ENCODE measurements around the gene KCNQ1. TPM values are rescaled to one million over a fixed set of nuclear protein-coding genes. Genes with fewer than 3 reads are reported as not detected.
A peak's percentile ranks its signal among the peaks of the same experiment; 100 is the strongest.

Gene KCNQ1
- total RNA-seq, 4 donors from 2014 or later = 5.6 to 46.8 (median 24.6) TPM

DNA sequence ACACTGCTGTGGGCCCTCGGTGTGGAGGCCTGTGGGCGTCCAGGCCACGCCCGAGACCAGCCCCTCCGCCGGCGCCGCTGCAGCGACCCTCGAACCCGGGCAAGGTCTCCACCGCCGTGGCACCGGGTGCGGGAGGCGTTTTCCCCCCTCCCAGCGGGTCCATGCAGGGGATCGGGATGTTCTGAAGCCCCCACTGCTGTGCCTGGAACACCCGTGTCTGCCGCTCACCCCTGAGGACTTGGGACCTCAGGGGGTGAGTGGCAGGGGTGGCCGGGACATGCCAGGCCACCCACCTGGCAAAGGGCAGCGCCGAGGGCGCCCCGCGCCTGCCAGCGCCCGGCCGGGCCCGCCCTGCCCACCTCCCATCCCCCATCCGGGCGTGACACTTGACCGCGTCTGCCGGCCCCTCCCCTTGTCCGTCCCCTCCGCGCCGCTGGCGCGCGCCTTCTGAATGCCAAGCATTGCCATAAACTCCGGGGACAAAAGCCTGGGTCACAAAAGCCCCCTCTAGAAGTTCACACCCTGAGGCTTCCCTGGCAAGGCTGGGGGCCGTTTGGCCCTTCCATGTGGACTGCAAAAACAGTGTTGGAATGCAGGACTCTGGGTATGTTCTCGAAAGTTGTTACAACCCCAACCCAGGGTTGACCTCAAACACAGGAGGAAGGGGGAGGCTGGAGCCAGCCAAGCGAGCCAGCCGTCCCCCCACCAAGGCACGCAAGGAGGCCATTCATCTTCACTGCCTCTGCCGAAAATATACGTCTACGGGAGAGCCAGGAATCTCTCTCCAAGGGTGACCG is 255.8 kb downstream of the KCNQ1 start:
- Histone ChIP-seq H3K9me3 (no peaks in the 10 kb centered on the region), H3K4me1 (peaks cover 0 to 8% (median 5%) of the 10 kb centered on the region in 4 donors), H3K27ac (peak overlapping the region; percentile 93 to 95 (median 94)), H3K4me3 (peak overlapping the region; percentile 38 to 71 (median 54)), H3K36me3 (no peaks in the 10 kb centered on the region), H3K27me3 (no peaks in the 10 kb centered on the region)
- WGBS, 2 donors (ENCODE audit: low coverage in 1 of 2) = 43% methylated on average over 38 of the region's 52 CpGs; no CpG with 5 or more reads in 1 of the 2 donors
- intact Hi-C loops (cut with DNase I; ENCODE audit: low total_unique reads) (no loop called here), in situ Hi-C loops (cut with MboI; ENCODE audit: low pct_ligation_motif_present in 1 of 4, low pct_unique_long_range_greater_than_20kb in 1 of 4, low sequenced_read_pairs in 3 of 4) (no loop called here)
- peak; percentile 80 for DNase-seq
- TF ChIP-seq, protein P1, sequence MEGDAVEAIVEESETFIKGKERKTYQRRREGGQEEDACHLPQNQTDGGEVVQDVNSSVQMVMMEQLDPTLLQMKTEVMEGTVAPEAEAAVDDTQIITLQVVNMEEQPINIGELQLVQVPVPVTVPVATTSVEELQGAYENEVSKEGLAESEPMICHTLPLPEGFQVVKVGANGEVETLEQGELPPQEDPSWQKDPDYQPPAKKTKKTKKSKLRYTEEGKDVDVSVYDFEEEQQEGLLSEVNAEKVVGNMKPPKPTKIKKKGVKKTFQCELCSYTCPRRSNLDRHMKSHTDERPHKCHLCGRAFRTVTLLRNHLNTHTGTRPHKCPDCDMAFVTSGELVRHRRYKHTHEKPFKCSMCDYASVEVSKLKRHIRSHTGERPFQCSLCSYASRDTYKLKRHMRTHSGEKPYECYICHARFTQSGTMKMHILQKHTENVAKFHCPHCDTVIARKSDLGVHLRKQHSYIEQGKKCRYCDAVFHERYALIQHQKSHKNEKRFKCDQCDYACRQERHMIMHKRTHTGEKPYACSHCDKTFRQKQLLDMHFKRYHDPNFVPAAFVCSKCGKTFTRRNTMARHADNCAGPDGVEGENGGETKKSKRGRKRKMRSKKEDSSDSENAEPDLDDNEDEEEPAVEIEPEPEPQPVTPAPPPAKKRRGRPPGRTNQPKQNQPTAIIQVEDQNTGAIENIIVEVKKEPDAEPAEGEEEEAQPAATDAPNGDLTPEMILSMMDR (IDR thresholded peaks at IDR 0.05) = no peak
- TF ChIP-seq POLR2AphosphoS5 (IDR thresholded peaks at IDR 0.05) = peak in 2 of 3 donors; percentile 33 to 48
- peak; percentile 34 for TF ChIP-seq POLR2A (IDR thresholded peaks at IDR 0.05)

DNA sequence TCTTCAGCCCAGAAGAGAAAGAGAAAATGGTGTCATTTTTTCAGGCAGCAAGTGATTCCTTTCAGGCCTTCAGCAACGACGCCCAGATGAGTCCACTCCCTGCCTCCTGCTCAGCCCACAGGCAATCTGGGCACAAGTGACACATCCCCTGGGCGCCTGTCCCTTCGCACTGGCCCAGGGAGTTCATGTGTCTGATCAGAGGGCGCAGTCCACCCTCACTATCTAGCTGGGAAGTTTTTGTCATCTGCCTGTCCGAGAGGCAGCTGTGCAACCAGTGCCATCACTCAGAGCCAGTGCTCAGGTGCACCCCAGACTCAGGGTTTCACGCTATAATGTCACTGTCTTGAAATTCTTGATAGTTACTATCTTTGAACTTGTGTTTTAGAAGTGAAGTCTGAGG is 256.4 kb downstream of the KCNQ1 start:
- intact Hi-C loops (cut with DNase I; ENCODE audit: low total_unique reads) = no loop called here
- no peaks in the 10 kb centered on the region for H3K27me3 ChIP-seq
- H3K9me3 ChIP-seq = no peaks in the 10 kb centered on the region
- H3K4me3 ChIP-seq = no peak overlapping the region
- H3K27ac ChIP-seq = peak overlapping the region; percentile 93 to 95 (median 94)
- peaks cover 0 to 8% (median 2%) of the 10 kb centered on the region in 4 donors for H3K4me1 ChIP-seq
- no peak for TF ChIP-seq EP300 (IDR thresholded peaks at IDR 0.05; ENCODE audit: low read depth)
- no peak for DNase-seq
- in situ Hi-C loops (cut with MboI; ENCODE audit: low pct_ligation_motif_present in 1 of 4, low pct_unique_long_range_greater_than_20kb in 1 of 4, low sequenced_read_pairs in 3 of 4) = no loop called here
- no peaks in the 10 kb centered on the region for H3K36me3 ChIP-seq
- 90% methylated on average over 7 of the region's 7 CpGs; no CpG with 5 or more reads in 1 of the 2 donors for WGBS, 2 donors (ENCODE audit: low coverage in 1 of 2)

DNA sequence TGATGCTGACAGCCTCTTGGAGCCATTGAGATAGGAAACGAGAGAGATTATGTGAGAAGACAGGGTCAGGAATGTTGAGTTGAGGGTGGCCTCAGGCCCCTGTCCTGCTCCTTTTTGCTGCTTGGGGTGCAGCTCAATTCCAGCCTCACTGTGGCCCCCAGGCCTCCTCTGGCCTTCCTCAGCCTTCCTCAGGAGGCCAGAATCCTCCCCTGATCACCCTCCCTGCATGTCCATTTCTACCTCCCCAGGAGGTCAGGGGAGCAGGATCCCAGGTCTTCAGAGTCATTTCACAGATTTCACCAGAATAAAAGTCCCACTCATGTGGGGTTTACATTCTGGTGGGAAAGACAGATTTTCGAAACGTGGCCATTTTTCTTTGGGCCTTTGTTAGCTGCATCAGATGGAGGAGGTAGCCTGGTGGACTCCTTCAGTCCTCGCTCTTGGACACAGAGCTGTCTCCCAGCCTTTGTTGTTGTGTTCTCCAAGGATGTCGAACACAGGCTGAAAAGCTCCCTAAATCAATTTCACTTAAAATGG is 257.2 kb downstream of the KCNQ1 start:
- Histone ChIP-seq H3K27ac (no peak overlapping the region), H3K4me3 (no peak overlapping the region), H3K36me3 (no peaks in the 10 kb centered on the region), H3K27me3 (no peaks in the 10 kb centered on the region), H3K9me3 (no peaks in the 10 kb centered on the region), H3K4me1 (peaks cover 0 to 8% (median 2%) of the 10 kb centered on the region in 4 donors)
- DNase-seq = no peak
- in situ Hi-C loops (cut with MboI; ENCODE audit: low pct_ligation_motif_present in 1 of 4, low pct_unique_long_range_greater_than_20kb in 1 of 4, low sequenced_read_pairs in 3 of 4) (no loop called here), intact Hi-C loops (cut with DNase I; ENCODE audit: low total_unique reads) (no loop called here)
- WGBS, 2 donors (ENCODE audit: low coverage in 1 of 2) = 96 to 100% methylated on average over 1 to 5 of the region's 5 CpGs
- TF ChIP-seq POLR2AphosphoS5 (IDR thresholded peaks at IDR 0.05) (no peak), EP300 (IDR thresholded peaks at IDR 0.05; ENCODE audit: low read depth) (no peak), POLR2A (IDR thresholded peaks at IDR 0.05) (no peak)
- TF ChIP-seq, protein P1 (IDR thresholded peaks at IDR 0.05) = no peak

DNA sequence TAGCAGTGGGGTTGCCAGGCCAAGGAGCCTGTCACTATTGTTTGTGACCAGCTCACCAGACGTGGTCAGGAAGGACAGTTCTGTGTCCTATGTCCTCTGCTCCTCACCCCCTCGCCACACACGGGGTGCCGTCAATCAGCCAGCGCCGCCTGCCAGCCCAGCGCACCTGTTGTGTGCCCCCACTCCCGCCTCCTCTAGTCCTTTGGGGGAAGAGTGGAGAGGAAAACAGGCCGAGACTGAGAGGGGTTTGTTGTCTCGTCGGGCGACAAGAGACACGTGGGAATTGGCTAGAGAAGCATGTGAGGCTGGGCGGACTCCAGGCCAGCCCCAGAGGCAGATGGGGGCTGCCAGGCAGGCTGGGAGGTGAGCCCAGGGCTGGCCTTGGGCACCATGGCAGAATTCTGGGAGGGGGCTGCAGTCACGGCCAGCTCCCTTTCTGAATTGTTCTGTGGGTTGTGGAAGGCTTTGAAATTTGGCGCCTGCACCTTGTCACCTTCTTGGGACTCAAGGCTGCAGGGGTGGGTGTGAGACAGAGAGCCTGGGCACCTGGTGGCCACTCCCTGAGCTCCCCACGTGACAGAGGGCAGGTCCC is 258.1 kb downstream of the KCNQ1 start:
- Histone ChIP-seq H3K4me1 (peaks cover 0 to 8% (median 2%) of the 10 kb centered on the region in 4 donors), H3K27me3 (no peaks in the 10 kb centered on the region), H3K27ac (no peak overlapping the region), H3K4me3 (no peak overlapping the region), H3K36me3 (no peaks in the 10 kb centered on the region), H3K9me3 (no peaks in the 10 kb centered on the region)
- in situ Hi-C loops (cut with MboI; ENCODE audit: low pct_ligation_motif_present in 1 of 4, low pct_unique_long_range_greater_than_20kb in 1 of 4, low sequenced_read_pairs in 3 of 4) (no loop called here), intact Hi-C loops (cut with DNase I; ENCODE audit: low total_unique reads) (no loop called here)
- DNase-seq = no peak
- TF ChIP-seq POLR2AphosphoS5 (IDR thresholded peaks at IDR 0.05) = no peak
- no peak for TF ChIP-seq POLR2A (IDR thresholded peaks at IDR 0.05)
- TF ChIP-seq EP300 (IDR thresholded peaks at IDR 0.05; ENCODE audit: low read depth) = no peak
- TF ChIP-seq, protein P1 (IDR thresholded peaks at IDR 0.05) = no peak
- 78% methylated on average over 17 of the region's 17 CpGs; no CpG with 5 or more reads in 1 of the 2 donors for WGBS, 2 donors (ENCODE audit: low coverage in 1 of 2)
